Measurements from ENCODE around the gene GRSF1.

GRSF1 gene

GRCh38 chr4:70859066-70859465 lies 19.4 kb upstream of the GRSF1 start:
- TF ChIP-seq ISL1 (CRISPR knock-in tag; IDR thresholded peaks at IDR 0.05) (peak; percentile 39; the same call in 1 of the 2 replicates), ZFP3 (CRISPR knock-in tag; IDR thresholded peaks at IDR 0.05) (no peak)
- ATAC-seq, result no peak

GRCh38 chr4:70858454-70858853 lies 18.8 kb upstream of the GRSF1 start:
- TF ChIP-seq OSR1 (CRISPR knock-in tag; IDR thresholded peaks at IDR 0.05), result no peak
- no peak for TF ChIP-seq PATZ1 (CRISPR knock-in tag; IDR thresholded peaks at IDR 0.05; ENCODE audit: borderline replicate concordance)
- no peak for TF ChIP-seq BACH2 (CRISPR knock-in tag; IDR thresholded peaks at IDR 0.05; ENCODE audit: borderline replicate concordance)
- TF ChIP-seq TCF4 (CRISPR knock-in tag; IDR thresholded peaks at IDR 0.05; ENCODE audit: borderline replicate concordance), result no peak
- no peak for ATAC-seq

- no peak for ATAC-seq
- no peak for TF ChIP-seq ZC3H10 (CRISPR knock-in tag; IDR thresholded peaks at IDR 0.05)
- no peak for TF ChIP-seq TOX (CRISPR knock-in tag; IDR thresholded peaks at IDR 0.05; ENCODE audit: borderline replicate concordance)
- TF ChIP-seq ARNTL (CRISPR knock-in tag; IDR thresholded peaks at IDR 0.05; ENCODE audit: borderline replicate concordance, low read depth), result no peak
- TF ChIP-seq CSDC2 (CRISPR knock-in tag; IDR thresholded peaks at IDR 0.05), result no peak
- TF ChIP-seq ZNF565 (CRISPR knock-in tag; conservative IDR thresholded peaks at IDR 0.05; ENCODE audit: low read depth), result no peak
- TF ChIP-seq GLIS3 (CRISPR knock-in tag; IDR thresholded peaks at IDR 0.05), result no peak
- TF ChIP-seq CSRNP3 (CRISPR knock-in tag; IDR thresholded peaks at IDR 0.05), result no peak
- TF ChIP-seq BACH2 (CRISPR knock-in tag; IDR thresholded peaks at IDR 0.05; ENCODE audit: borderline replicate concordance), result no peak
- TF ChIP-seq SNAI2 (CRISPR knock-in tag; IDR thresholded peaks at IDR 0.05), result no peak
Observed at GRCh38 chr4:70855464-70855863, 15.8 kb upstream of the GRSF1 start.

GRCh38 chr4:70849291-70849690 lies 9.6 kb upstream of the GRSF1 start:
- TF ChIP-seq ZNF8 (CRISPR knock-in tag; IDR thresholded peaks at IDR 0.05) (no peak), TOX (CRISPR knock-in tag; IDR thresholded peaks at IDR 0.05; ENCODE audit: borderline replicate concordance) (no peak), CSDC2 (CRISPR knock-in tag; IDR thresholded peaks at IDR 0.05) (no peak), ZFP30 (CRISPR knock-in tag; IDR thresholded peaks at IDR 0.05) (no peak), ZNF565 (CRISPR knock-in tag; conservative IDR thresholded peaks at IDR 0.05; ENCODE audit: low read depth) (no peak), CSRNP3 (CRISPR knock-in tag; IDR thresholded peaks at IDR 0.05) (no peak), ZNF70 (CRISPR knock-in tag; IDR thresholded peaks at IDR 0.05) (no peak), ZC3H10 (CRISPR knock-in tag; IDR thresholded peaks at IDR 0.05) (no peak), TSHZ2 (CRISPR knock-in tag; IDR thresholded peaks at IDR 0.05) (no peak), TCF4 (CRISPR knock-in tag; IDR thresholded peaks at IDR 0.05; ENCODE audit: borderline replicate concordance) (no peak), PATZ1 (CRISPR knock-in tag; IDR thresholded peaks at IDR 0.05; ENCODE audit: borderline replicate concordance) (no peak)
- no peak for ATAC-seq

Data from SK-N-SH treated with all-trans-retinoic acid at 6 μM for 48 hours (cell line).